ENCODE results near the gene MSI2. TPM values are rescaled to one million over a fixed set of nuclear protein-coding genes. Genes with fewer than 3 reads are reported as not detected.

MSI2 gene
- total and polyA plus RNA-seq, 2 donors, result 19.0 to 43.4 TPM

DNA sequence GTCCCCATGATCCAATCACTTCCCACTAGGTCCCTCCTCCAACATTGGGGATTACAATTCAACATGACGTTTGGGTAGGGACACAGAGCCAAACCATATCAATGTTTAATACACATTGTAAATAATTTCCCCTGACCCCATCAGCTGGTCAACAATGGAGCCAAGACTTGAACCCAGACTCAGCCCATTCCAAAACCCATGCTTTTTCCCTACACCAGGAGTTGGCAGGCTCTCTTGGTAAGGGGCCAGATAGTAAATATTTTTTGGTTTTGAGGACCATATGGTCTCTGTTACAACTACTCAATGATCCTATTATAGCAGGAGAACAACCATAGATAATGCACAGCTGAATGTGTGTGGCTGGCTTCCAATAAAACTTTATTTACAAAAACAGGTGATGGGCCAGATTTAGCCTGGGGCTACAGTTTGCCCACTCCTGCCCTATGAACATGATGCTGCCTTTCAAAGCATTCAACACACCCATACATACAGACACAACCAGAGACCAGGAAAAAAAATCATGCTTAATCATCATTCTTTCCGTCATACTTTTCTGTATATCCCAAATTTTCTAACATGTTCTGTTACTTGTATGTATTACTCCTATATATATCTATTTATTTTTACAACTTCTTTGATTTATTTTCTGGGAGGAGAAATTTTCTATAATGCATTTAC is 22.1 kb upstream of the MSI2 start:
- WGBS, result 57% methylated on average over 2 of the region's 2 CpGs
- no peak for DNase-seq (ENCODE audit: extremely low spot score)
- Histone ChIP-seq H3K36me3 (ENCODE audit: insufficient read depth) (no peaks in the 10 kb centered on the region), H3K4me1 (ENCODE audit: insufficient read depth) (no peaks in the 10 kb centered on the region), H3K27ac (ENCODE audit: low read depth) (no peak overlapping the region), H3K4me3 (ENCODE audit: low read depth, low read length) (no peak overlapping the region)

DNA sequence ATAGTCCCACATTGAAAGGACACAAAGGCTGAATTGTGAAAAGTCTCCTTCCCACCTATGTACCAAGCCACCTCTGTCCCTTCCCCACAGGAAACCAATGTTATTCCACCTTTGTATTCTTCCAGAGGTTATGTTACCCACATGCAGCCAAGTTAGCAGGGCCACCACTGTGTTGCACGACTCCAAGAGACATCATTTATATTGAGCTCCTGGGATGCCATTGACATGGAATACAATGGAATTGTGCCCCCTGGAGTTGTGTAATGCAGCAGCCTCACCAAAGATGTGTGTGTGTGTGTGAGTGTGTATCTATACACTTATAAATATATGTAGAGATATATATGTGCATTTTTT is 21.6 kb upstream of the MSI2 start:
- no peak for DNase-seq (ENCODE audit: extremely low spot score)
- Histone ChIP-seq H3K4me3 (ENCODE audit: low read depth, low read length) (no peak overlapping the region), H3K27ac (ENCODE audit: low read depth) (no peak overlapping the region), H3K4me1 (ENCODE audit: insufficient read depth) (no peaks in the 10 kb centered on the region), H3K36me3 (ENCODE audit: insufficient read depth) (no peaks in the 10 kb centered on the region)
- WGBS, result 39% methylated on average over 1 of the region's 1 CpG

DNA sequence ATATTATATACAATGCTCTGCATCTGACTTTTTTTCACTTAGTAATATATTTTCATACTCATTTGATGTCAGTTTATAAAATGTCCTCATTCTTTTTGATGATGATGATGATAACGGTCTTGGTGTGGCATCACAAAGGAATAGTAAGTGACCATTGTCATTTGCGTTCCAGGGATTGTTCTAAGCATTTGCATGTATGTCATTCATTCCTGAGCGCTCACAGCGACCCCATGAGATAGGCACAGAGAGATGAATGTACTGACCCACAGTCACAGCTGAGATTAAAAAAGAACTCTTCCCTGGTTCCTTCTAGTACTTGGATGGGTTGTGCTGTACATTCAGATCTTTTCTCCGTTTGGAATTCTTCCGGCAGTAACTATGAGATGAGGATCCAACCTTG is 21.2 kb upstream of the MSI2 start:
- no peak overlapping the region for H3K27ac ChIP-seq (ENCODE audit: low read depth)
- no peaks in the 10 kb centered on the region for H3K4me1 ChIP-seq (ENCODE audit: insufficient read depth)
- WGBS, result 88% methylated on average over 6 of the region's 6 CpGs
- H3K36me3 ChIP-seq (ENCODE audit: insufficient read depth), result no peaks in the 10 kb centered on the region
- DNase-seq (ENCODE audit: extremely low spot score), result no peak
- no peak overlapping the region for H3K4me3 ChIP-seq (ENCODE audit: low read depth, low read length)

DNA sequence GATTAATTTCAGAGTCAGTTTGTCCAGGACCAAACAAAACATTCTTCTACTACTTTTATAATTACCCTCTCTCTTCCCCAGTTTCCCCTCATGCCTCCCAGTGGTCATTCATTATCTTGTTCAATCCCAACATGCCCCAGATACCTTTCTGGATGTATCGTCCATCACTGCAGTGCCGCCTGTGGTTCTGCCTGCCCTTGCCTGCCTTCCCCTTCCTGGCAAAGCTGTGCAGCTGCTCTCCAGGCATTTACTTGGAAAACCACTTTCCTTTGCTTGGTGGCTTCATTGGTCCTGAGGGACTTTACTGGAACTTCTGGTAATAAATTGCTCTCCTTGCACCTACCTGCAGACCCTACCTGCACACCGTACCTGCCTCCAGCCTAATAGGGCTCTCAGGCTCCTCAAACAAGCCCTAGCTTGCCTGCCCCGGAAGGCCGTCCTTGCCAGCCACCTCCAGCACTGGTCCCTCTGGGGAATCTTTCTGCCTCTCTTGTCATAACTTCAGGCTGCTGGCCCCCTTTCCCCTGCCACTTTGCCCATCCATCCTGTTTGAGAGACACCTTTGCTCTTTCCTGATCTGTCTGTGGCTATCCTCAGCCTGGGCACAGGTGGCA is 19.5 kb upstream of the MSI2 start:
- Histone ChIP-seq H3K4me3 (ENCODE audit: low read depth, low read length) (no peak overlapping the region), H3K27ac (ENCODE audit: low read depth) (no peak overlapping the region), H3K4me1 (ENCODE audit: insufficient read depth) (no peaks in the 10 kb centered on the region), H3K36me3 (ENCODE audit: insufficient read depth) (no peaks in the 10 kb centered on the region)
- no peak for DNase-seq (ENCODE audit: extremely low spot score)
- WGBS, result 88% methylated on average over 5 of the region's 5 CpGs

DNA sequence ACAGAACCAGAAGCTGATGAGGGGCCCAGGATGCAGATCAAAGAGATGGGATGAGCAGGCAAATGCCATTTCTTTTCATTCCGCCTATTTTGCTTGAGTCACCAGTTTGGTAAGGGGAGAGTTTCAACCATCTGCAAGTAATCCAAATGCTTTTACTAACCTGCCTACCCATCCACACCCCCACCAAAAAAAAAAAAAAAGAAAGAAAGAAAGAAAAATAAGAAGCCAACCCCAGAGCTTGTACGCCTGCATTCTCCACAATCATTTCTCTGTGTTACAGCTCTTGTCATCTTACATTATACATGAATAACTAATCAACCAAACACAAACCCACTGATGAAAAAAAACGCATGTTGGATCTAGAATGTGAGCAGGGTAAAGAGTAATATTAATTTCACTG is 15.7 kb upstream of the MSI2 start:
- 91% methylated on average over 3 of the region's 3 CpGs for WGBS
- Histone ChIP-seq H3K36me3 (ENCODE audit: insufficient read depth) (no peaks in the 10 kb centered on the region), H3K4me1 (ENCODE audit: insufficient read depth) (no peaks in the 10 kb centered on the region), H3K27ac (ENCODE audit: low read depth) (no peak overlapping the region), H3K4me3 (ENCODE audit: low read depth, low read length) (no peak overlapping the region)
- DNase-seq (ENCODE audit: extremely low spot score), result no peak

DNA sequence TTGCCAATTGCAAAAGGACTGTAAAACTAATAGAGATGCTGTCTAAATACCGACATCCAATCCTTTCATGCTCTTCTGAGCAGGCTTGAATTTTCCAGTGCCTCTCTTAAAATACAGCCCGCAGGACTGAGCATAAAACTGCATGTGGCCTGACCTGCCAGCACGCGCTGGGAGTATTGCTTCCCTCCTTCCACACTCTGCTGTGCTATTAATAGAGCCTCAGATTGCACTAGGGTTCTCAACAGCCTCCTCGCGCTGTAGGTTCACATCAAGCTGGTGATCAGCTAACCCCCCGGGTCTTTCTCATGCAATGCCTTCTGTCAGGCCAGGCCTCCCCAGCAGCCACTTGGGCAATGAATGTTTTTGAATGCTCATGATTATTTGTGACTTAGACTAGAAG is 14.2 kb upstream of the MSI2 start:
- Histone ChIP-seq H3K36me3 (ENCODE audit: insufficient read depth) (no peaks in the 10 kb centered on the region), H3K27ac (ENCODE audit: low read depth) (no peak overlapping the region), H3K4me3 (ENCODE audit: low read depth, low read length) (no peak overlapping the region), H3K4me1 (ENCODE audit: insufficient read depth) (no peaks in the 10 kb centered on the region)
- 49% methylated on average over 7 of the region's 7 CpGs for WGBS
- no peak for DNase-seq (ENCODE audit: extremely low spot score)

DNA sequence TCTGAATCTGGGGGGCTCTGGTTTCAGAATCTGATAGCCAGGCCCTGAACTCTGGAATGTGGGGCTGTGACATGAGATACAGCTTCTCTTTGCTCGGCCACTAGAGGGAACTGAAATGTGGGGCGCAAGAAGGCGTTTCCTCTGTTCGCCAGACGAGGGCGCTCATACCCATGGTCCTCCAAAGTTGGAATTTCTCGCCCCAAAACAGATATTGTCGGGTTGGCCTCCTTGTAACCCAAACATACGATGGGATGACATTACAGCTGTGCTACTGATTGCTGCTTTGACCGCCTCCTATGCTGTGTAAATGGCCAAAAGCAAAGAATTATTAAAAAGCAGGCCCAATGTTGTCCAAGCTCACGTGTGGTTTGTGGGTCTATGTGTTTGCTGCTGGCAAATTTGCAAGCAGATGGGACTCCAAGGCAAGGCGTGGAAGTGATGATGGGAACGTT is 13.1 kb upstream of the MSI2 start:
- DNase-seq (ENCODE audit: extremely low spot score), result no peak
- Histone ChIP-seq H3K4me1 (ENCODE audit: insufficient read depth) (no peaks in the 10 kb centered on the region), H3K27ac (ENCODE audit: low read depth) (no peak overlapping the region), H3K36me3 (ENCODE audit: insufficient read depth) (no peaks in the 10 kb centered on the region), H3K4me3 (ENCODE audit: low read depth, low read length) (no peak overlapping the region)
- 29% methylated on average over 13 of the region's 13 CpGs for WGBS

DNA sequence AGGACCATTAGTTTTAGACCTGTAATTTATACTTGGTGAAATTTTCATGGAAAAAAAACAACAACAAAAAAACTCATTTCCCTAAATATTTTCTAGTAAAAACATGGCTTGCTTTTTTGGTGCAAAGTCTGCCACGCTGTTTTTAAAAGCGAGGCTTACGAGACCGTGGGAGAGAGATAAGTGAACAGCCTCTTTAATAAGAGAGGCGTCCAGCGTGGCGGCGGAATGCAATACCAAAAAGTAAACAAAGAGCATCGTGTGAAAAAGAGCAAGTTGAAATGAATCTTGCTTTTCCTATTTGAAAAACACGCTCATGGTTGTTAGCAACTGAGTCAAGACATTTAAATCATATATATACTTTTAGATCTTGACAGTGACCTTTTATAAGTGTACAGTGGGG is 10.5 kb upstream of the MSI2 start:
- H3K4me3 ChIP-seq (ENCODE audit: low read depth, low read length), result no peak overlapping the region
- no peak for DNase-seq (ENCODE audit: extremely low spot score)
- H3K27ac ChIP-seq (ENCODE audit: low read depth), result no peak overlapping the region
- 57% methylated on average over 10 of the region's 10 CpGs for WGBS
- no peaks in the 10 kb centered on the region for H3K4me1 ChIP-seq (ENCODE audit: insufficient read depth)
- H3K36me3 ChIP-seq (ENCODE audit: insufficient read depth), result no peaks in the 10 kb centered on the region

DNA sequence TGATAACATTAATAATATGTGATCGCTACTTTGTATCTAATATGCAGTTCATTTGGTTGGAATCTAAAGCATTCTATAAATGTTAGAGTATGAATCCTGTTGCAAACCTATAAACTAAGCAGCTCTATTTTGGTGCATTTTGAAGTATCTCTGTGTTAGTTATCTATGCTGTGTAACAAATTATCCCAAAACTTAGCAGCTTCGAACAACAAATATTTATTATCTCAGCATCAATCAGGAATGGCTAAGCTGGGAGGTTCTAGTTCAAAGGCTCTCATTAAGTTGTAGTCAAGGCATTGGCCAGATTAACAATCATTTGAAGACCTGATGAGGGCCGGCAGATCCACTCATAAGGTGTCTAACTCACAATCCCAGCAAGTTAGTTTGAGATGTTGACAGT is 10.1 kb upstream of the MSI2 start:
- Histone ChIP-seq H3K27ac (ENCODE audit: low read depth) (no peak overlapping the region), H3K36me3 (ENCODE audit: insufficient read depth) (no peaks in the 10 kb centered on the region), H3K4me1 (ENCODE audit: insufficient read depth) (no peaks in the 10 kb centered on the region), H3K4me3 (ENCODE audit: low read depth, low read length) (no peak overlapping the region)
- WGBS, result 94% methylated on average over 3 of the region's 3 CpGs
- no peak for DNase-seq (ENCODE audit: extremely low spot score)

DNA sequence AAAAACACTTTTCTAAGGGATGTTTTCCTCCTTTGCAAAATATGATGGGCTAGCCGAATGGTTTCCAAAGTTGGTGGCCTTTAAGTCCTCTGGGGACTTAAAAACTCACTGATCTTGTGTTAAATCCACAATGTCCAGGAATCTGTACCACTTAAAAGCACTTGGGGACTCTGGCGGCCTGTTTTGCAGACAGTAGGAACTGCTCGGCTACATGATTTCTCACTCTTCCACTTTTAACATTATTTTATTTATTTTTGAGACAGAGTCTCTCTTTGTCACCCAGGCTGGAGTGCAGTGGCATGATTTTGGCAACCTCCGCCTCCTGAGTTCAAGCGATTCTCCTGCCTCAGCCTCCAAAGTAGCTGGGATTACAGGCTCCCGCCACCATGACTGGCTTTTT is 9.1 kb upstream of the MSI2 start:
- Histone ChIP-seq H3K36me3 (ENCODE audit: insufficient read depth) (no peaks in the 10 kb centered on the region), H3K4me3 (ENCODE audit: low read depth, low read length) (no peak overlapping the region), H3K27ac (ENCODE audit: low read depth) (no peak overlapping the region), H3K4me1 (ENCODE audit: insufficient read depth) (no peaks in the 10 kb centered on the region)
- no peak for DNase-seq (ENCODE audit: extremely low spot score)
- WGBS, result 94% methylated on average over 6 of the region's 6 CpGs

DNA sequence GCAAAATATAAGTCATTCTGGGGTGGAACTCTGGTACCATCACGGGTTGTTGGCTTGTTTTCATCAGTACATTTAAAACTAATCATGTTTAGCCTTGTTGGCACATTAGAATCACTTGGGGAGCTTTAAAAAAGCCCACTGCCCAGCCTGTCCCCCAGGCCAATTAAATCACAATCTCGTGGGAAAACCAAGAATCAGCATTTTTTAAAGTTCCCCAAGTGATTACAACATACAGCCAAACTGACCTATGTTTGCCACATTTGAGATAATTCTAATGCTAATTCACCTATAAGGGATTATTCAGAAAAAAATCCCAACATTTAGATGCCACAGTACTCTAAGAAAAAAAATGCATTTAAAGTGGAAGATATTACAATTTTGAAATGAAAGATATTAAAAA is 8.4 kb upstream of the MSI2 start:
- Histone ChIP-seq H3K4me3 (ENCODE audit: low read depth, low read length) (no peak overlapping the region), H3K4me1 (ENCODE audit: insufficient read depth) (no peaks in the 10 kb centered on the region), H3K27ac (ENCODE audit: low read depth) (no peak overlapping the region), H3K36me3 (ENCODE audit: insufficient read depth) (no peaks in the 10 kb centered on the region)
- DNase-seq (ENCODE audit: extremely low spot score), result no peak
- 76% methylated on average over 2 of the region's 2 CpGs for WGBS

DNA sequence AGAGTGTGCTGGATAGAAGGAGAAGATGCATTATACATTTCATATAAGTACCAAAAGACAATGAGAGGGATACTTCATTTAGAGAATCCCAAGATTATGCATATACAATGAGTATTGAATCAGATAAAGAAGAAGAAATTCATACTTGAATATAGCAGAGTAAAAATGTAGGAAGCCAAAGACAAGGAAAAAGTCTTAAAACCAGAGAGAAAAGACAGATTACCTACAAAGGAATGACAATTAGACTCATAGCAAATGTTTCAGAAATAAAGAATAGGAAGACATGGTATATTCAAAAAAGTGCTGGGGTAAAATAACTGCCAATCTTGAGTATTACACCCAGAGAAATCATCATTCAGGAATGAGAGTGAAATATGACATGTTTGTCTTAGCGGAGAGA is 6.8 kb upstream of the MSI2 start:
- 100% methylated on average over 1 of the region's 1 CpG for WGBS
- no peaks in the 10 kb centered on the region for H3K4me1 ChIP-seq (ENCODE audit: insufficient read depth)
- no peak overlapping the region for H3K4me3 ChIP-seq (ENCODE audit: low read depth, low read length)
- H3K27ac ChIP-seq (ENCODE audit: low read depth), result no peak overlapping the region
- H3K36me3 ChIP-seq (ENCODE audit: insufficient read depth), result no peaks in the 10 kb centered on the region
- no peak for DNase-seq (ENCODE audit: extremely low spot score)

DNA sequence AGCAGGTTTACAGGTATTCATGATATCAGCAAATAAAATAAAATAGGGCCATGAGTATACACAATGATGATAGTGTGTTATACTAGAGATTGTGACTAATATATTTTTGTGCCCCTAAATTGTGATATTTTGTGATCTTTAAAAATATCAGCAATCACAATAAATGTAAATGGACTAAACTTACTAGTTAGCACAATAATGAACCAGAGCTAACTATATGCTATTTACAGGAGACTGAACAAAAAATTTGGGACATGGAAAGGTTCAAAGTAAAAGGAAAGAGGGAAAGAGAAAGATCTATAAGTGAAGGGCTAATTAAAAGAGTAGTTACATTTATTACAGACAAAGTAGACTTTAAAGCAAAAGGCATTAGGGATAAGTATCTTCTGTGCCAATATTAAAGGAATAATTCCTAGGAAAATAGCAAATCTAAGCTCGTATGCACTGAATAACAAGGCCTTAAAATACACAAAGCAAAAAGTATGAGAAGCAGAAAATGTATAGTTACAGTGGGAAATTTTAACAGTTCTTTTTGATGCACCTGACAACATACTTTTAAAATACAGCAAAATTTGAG is 5.0 kb upstream of the MSI2 start:
- WGBS, result 92% methylated on average over 1 of the region's 1 CpG
- no peaks in the 10 kb centered on the region for H3K4me1 ChIP-seq (ENCODE audit: insufficient read depth)
- H3K27ac ChIP-seq (ENCODE audit: low read depth), result no peak overlapping the region
- H3K36me3 ChIP-seq (ENCODE audit: insufficient read depth), result no peaks in the 10 kb centered on the region
- no peak for DNase-seq (ENCODE audit: extremely low spot score)
- H3K4me3 ChIP-seq (ENCODE audit: low read depth, low read length), result no peak overlapping the region

DNA sequence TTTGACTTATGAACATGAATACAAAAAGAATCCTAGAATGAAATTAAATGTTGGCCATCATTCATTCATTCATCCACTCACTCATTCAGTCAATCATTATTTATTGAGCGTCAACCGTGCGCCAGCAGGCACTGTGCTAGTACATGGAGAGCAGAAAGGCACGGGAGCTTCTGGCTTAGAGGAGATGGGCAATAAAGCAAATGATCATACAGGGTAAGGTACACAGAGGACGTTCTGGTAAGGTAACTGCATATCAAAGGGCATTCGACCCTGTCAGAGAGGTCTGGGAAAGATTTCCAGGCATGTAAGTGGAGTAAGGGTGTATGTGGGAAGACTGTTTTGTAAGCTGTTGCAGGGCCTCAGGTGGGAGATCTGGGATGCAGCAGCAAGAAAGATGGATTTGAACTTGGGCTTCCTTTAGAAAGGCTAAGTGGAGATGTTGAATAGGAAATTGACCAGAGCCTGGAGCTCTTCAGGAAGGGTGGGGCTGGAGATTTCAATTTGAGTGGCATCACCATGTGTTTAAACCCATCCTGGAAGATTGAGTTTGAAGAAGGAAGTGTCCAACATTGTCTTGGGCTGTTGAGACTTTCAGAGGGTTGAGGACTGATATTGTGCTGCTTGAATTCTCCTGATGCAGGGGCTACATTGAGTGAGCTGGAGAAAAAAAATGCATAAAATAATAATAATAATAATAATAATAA is 2.8 kb upstream of the MSI2 start:
- WGBS, result 63% methylated on average over 6 of the region's 6 CpGs
- Histone ChIP-seq H3K4me3 (ENCODE audit: low read depth, low read length) (no peak overlapping the region), H3K4me1 (ENCODE audit: insufficient read depth) (no peaks in the 10 kb centered on the region), H3K36me3 (ENCODE audit: insufficient read depth) (no peaks in the 10 kb centered on the region), H3K27ac (ENCODE audit: low read depth) (no peak overlapping the region)
- no peak for DNase-seq (ENCODE audit: extremely low spot score)
